HG02870 (cell line): ENCODE results near the gene UBP1.
"Not testable (repeated sequence)": the region's sequence is repeated elsewhere in the genome, so short reads cannot be mapped to it uniquely, and the experiment has no call there.

ENCODE experiments used
- ATAC-seq: cut with Tn5 transposase; IDR thresholded peaks from one replicate; pipeline ENCODE4 v1.9.1; 2021; ENCODE audit warnings: mild to moderate bottlenecking, moderate library complexity; ENCODE audit not compliant: unreplicated experiment

UBP1 gene

DNA sequence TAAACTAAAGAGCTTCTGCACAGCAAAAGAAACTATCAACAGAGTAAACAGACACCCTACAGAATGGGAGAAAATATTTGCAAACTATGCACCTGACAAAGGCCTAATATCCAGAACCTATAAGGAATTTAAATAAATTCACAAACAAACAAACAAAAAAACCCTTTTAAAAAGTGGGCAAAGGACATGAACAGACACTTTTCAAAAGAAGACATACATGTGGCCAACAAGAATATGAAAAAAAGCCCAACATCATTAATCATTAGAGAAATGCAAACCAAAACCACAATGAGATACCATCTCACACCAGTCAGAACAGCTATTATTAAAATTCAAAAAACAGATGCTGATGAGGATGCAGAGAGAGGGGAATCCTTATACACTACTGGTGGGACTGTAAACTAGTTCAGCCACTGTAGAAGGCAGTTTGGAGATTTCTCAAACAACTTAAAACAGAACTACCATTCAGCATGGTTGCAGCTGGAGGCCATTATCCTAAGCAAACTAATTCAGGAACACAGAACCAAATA lies 101.2 kb downstream of the UBP1 start:
- ATAC-seq, result not testable (repeated sequence)
